Activated naive CD4-positive, alpha-beta T cell treated with anti-CD3 and anti-CD28 coated beads, Interleukin-2, amount 50 U/mL, for 72 hours (primary cell): ENCODE measurements around the gene TTC36. TPM values are rescaled to one million over a fixed set of nuclear protein-coding genes. Genes with fewer than 3 reads are reported as not detected.

Source experiments
- ATAC-seq, 2 donors: fragments of 150-1000 bp; cut with Tn5 transposase; 2 replicates each; pipeline ENCODE4 v1.10.0; 2021; ENCODE audit warnings: mild to moderate bottlenecking in 2 of 2, moderate library complexity in 2 of 2
- DNase-seq, 2 donors: peaks; one replicate each; pipeline ENCODE4 v3.0.0; 2021 to 2022; ENCODE audit warnings: low spot score in 2 of 2
- H3K27ac Mint-ChIP-seq, 2 donors: one replicate each; pipeline ENCODE4 v1.8.0; 2022; ENCODE audit warnings: mild to moderate bottlenecking in 2 of 2, mixed read lengths in 2 of 2
- H3K36me3 Mint-ChIP-seq, 2 donors: one replicate each; pipeline ENCODE4 v1.8.0; 2022; ENCODE audit warnings: mixed read lengths in 2 of 2
- H3K9me3 Mint-ChIP-seq, 2 donors: one replicate each; pipeline ENCODE4 v1.8.0; 2022; ENCODE audit warnings: mixed read lengths in 2 of 2
- total RNA-seq, 2 donors: library from RNA; stranded (reverse); gene quantifications; one replicate each; pipeline ENCODE4 v1.2.3, GENCODE V29; 2022

The TTC36 gene
- total RNA-seq, 2 donors from 2014 or later = 0.52 to 0.93 TPM

DNA sequence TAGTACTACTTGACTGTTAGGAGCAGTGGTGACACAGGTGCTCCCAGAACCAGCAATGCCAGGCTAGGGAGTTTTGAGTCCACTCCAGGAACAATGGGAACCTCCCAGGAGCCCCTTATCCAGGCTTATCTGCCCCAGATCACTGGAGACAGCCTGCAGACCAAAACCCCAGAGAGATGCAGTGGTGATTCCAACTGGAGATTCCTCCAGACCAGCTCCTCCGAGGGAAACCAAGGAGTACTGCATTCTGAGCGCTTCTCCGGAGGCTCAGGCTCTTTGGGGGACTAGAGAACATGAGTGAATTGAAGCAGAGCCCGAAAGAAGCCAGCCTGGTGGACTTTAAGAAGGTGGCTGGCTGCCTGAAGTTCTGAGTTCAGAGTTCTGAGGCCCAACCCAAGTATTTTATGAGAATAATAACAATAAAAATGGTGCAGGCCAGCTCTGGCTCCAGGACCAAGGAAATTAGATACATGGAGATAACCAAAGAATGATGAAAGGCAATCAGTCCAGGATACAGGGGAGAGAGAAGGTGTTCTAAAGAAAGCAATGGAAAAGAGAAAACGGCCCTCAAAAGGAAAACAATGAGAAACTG is 2.4 kb downstream of the TTC36 start:
- H3K9me3 Mint-ChIP-seq = no peaks in the 10 kb centered on the region
- peaks cover 0 to 7% of the 10 kb centered on the region in 2 donors for H3K36me3 Mint-ChIP-seq
- ATAC-seq (no peak), DNase-seq (no peak)
- H3K27ac Mint-ChIP-seq = peak overlapping the region; percentile 32 to 64

DNA sequence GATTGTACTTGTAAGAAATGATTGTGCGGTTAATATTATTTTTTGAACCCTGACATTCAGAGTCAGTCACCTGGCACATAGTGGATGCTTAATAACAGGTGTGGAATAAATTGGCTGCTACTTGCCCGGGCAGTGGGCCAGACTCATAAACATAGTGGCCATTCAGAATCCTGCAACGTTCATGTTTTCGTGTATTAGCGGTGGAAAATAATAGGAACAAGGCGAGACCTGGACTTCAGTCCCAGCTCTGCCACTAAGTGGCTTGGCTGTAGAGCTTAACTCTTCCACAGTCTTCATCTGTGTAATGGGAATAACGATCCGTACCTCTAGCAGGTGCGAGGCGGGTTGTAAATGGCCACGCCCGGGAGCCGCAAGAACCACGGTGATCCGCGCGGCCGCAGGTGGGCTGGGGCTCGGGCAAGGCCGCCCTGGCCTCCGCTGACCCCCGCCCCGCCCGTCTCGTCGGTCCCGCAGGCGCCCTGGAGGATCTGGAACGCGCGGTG is 3.0 kb downstream of the TTC36 start:
- Mint-ChIP-seq H3K9me3 (no peaks in the 10 kb centered on the region), H3K36me3 (peaks cover 0 to 7% of the 10 kb centered on the region in 2 donors), H3K27ac (peak overlapping the region; percentile 32 to 64)
- ATAC-seq (no peak), DNase-seq (no peak)

DNA sequence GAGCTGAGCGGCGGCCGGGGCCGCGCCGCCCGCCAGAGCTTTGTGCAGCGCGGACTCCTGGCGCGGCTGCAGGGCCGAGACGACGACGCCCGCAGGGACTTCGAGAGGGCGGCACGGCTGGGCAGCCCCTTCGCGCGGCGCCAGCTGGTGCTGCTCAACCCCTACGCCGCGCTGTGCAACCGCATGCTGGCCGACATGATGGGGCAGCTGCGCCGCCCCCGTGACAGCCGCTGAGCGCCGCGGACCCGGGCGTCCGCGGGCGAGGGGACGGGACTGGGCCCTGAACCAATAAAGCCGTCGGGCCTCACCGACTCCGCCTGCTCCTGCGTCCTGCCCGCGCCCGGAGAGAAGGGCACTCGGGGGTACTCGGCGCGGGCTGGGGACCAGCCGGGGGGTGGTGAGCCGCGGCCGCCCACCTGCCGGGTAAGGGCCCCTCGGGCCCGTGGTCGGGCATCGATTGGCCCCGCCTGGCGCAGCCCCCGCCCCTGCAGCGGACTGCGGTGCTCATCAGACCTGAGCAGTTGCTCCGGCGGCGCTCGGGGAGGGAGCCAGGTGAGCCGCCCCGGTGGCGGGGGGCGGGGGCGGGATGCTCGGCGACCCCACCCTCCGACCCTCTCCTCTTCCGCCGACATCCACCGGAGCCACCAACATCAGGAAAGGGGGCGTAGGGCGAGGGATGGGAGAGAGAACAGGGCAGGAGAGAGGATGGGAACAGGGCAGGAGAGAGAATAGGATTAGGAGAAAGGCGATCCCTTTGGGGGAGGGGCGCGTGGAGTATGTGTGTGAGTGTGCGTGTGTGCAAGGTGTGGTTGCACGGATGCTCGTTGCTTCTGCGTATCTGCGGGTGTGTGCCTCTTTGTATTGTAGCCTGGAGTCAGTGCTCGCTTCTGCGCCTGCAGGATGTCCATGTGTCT is 3.7 kb downstream of the TTC36 start, which contains the start of gene TMEM25:
Gene TMEM25, plus strand, starts transcription at position 510 of the 914 bp plus-strand sequence. CDS start 610 bp downstream, outside the sequence.
- H3K9me3 Mint-ChIP-seq = no peaks in the 10 kb centered on the region
- ATAC-seq (peak; percentile 82 to 89), DNase-seq (peak; percentile 75 to 82)
- H3K27ac Mint-ChIP-seq = peak within 1 kb of the TSS; percentile 64 to 92
- H3K36me3 Mint-ChIP-seq = peaks cover 0 to 7% of the 10 kb centered on the region in 2 donors

DNA sequence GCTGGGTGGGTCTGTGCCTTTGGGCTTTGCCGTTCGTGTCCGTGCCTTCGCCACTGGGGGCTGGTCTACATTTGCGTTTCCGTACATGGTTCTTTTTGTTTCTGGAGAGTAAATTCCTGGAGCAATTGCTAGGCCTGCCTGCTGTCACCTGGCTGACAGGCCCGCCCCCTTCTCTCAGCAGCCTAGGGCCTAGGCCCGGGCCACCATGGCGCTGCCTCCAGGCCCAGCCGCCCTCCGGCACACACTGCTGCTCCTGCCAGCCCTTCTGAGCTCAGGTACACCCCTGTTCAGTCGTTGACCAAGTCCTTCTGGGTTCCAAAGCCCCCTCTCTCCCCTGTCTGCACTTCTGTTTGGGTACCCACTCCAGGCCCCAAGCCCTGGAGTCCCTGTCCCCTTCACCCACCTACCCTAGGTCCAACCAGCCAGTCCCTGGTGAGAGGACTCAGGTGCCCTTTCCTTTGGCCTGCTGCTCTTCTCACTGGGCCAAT is 4.4 kb downstream of the TTC36 start:
- Mint-ChIP-seq H3K9me3 (no peaks in the 10 kb centered on the region), H3K36me3 (peaks cover 0 to 7% of the 10 kb centered on the region in 2 donors), H3K27ac (peak overlapping the region; percentile 18 to 92)
- peak; percentile 17 to 27 for ATAC-seq
- DNase-seq = peak in 1 of 2 donors; percentile 30

DNA sequence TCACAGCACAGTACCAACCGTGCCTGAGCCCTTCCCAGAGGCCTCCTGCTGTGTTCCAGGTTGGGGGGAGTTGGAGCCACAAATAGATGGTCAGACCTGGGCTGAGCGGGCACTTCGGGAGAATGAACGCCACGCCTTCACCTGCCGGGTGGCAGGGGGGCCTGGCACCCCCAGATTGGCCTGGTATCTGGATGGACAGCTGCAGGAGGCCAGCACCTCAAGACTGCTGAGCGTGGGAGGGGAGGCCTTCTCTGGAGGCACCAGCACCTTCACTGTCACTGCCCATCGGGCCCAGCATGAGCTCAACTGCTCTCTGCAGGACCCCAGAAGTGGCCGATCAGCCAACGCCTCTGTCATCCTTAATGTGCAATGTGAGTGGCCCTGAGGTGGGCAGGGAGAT is 4.8 kb downstream of the TTC36 start:
- peak overlapping the region; percentile 18 to 50 for H3K27ac Mint-ChIP-seq
- ATAC-seq = no peak
- DNase-seq = no peak
- no peaks in the 10 kb centered on the region for H3K9me3 Mint-ChIP-seq
- H3K36me3 Mint-ChIP-seq = peaks cover 0 to 7% of the 10 kb centered on the region in 2 donors

DNA sequence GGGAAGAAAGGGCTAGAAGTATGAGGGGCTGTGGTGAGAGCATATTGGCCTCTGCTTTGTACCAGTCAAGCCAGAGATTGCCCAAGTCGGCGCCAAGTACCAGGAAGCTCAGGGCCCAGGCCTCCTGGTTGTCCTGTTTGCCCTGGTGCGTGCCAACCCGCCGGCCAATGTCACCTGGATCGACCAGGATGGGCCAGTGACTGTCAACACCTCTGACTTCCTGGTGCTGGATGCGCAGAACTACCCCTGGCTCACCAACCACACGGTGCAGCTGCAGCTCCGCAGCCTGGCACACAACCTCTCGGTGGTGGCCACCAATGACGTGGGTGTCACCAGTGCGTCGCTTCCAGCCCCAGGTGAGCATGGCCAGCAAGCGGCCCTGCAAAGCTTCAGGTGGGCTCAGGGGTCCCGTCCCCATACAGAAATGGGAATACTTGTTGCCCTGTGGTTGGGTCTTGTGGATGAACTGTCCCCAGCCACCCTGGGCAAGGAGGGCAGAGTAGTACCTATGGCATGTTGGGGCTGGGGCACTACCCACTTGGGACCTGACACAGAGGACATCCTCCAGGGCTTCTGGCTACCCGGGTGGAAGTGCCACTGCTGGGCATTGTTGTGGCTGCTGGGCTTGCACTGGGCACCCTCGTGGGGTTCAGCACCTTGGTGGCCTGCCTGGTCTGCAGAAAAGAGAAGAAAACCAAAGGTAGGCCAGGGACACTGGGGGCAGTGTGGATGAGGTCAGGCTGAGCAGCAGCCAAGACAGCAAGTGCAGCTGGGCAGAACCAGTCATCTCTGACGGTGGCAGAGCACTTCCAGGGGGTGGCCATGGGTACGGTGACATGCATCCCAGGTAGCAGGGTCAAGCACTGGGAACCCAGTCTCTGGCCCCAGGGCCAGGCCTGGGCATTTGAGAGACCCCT is 5.8 kb downstream of the TTC36 start:
- no peak for DNase-seq
- no peak for ATAC-seq
- Mint-ChIP-seq H3K27ac (no peak overlapping the region), H3K9me3 (no peaks in the 10 kb centered on the region), H3K36me3 (peaks cover 0 to 7% of the 10 kb centered on the region in 2 donors)

DNA sequence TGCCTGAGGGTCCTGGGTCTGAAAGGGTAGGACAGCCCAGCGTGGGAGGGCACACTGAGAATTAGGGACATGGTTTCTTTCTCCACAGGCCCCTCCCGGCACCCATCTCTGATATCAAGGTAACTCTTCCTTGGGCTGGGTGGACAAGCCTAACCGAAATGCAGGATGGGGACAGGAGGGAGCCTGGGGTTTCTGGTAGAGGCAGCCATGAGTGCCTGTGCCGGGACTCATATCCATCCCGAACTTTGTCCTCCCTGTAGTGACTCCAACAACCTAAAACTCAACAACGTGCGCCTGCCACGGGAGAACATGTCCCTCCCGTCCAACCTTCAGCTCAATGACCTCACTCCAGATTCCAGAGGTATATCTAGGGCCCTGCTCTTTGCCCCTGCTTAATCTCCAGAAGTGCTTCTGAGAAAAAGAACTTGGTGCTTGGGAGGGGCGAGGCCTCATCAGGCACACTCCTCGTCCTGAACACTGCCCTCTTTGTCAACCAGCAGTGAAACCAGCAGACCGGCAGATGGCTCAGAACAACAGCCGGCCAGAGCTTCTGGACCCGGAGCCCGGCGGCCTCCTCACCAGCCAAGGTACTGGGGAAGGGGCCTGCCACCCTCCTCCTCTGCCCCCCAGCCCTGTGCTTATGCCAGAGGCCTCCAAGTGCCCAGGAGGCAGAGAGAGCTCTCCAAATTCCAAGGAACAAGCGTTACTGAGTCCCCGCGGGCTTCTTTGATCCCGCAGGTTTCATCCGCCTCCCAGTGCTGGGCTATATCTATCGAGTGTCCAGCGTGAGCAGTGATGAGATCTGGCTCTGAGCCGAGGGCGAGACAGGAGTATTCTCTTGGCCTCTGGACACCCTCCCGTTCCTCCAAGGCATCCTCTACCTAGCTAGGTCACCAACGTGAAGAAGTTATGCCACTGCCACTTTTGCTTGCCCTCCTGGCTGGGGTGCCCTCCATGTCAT is 6.8 kb downstream of the TTC36 start:
- ATAC-seq (no peak), DNase-seq (no peak)
- Mint-ChIP-seq H3K27ac (peak overlapping the region in 1 of 2 donors; percentile 44), H3K36me3 (peaks cover 0 to 7% of the 10 kb centered on the region in 2 donors), H3K9me3 (no peaks in the 10 kb centered on the region)

DNA sequence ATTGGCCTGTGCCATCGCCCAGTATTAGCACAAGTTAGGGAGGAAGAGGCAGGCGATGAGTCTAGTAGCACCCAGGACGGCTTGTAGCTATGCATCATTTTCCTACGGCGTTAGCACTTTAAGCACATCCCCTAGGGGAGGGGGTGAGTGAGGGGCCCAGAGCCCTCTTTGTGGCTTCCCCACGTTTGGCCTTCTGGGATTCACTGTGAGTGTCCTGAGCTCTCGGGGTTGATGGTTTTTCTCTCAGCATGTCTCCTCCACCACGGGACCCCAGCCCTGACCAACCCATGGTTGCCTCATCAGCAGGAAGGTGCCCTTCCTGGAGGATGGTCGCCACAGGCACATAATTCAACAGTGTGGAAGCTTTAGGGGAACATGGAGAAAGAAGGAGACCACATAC is 8.0 kb downstream of the TTC36 start:
- Mint-ChIP-seq H3K36me3 (no peaks in the 10 kb centered on the region), H3K9me3 (no peaks in the 10 kb centered on the region), H3K27ac (peak overlapping the region in 1 of 2 donors; percentile 19)
- DNase-seq (no peak), ATAC-seq (no peak)

DNA sequence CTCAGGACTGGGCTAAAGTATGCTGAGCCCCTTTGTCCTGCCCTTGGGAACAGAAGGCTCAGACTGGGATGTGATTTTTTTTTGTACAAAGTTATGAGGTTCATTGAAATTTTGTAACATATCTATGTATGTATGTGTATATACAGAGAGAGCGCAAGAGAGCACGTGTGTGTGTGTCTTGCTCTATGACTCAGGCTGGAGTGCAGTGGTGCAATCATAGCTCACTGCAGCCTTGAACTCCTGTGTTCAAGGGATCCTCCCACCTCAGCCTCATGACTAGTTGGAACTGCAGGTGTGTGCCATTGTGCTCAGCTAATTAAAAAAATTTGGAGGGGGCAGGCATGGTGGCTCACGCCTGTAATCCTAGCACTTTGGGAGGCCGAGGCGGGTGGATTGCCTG is 9.5 kb downstream of the TTC36 start:
- no peak overlapping the region for H3K27ac Mint-ChIP-seq
- ATAC-seq = no peak
- H3K9me3 Mint-ChIP-seq = no peaks in the 10 kb centered on the region

DNA sequence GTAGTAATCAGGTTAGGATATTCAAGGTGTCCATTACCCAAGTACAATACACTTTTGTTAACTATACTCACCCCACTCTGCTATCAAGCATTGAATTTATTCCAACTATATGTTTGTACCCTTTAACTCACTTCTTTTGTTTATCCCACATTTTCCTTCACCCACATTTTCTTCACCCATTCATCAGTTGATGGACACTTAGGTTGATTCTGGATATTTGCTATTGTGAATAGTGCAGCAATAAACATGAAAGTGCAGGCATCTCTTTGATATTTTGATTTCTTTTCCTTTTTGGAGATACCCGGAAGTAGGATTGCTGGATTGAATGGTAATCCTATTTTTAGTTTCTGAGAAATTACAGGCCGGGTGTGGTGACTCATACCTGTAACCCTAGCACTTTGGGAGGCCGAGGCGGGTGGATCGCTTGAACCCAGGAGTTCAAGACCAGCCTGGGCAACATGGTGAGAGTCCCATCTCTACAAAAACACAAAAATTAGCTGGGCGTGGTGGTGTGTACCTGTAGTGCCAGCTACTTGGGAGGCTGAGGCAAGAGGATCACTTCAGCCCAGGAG is 10.2 kb downstream of the TTC36 start:
- H3K9me3 Mint-ChIP-seq = no peaks in the 10 kb centered on the region
- ATAC-seq = no peak
- no peak for DNase-seq
- H3K36me3 Mint-ChIP-seq = no peaks in the 10 kb centered on the region
- no peak overlapping the region for H3K27ac Mint-ChIP-seq

More for the DNA sequence above, 9.5 kb downstream of the TTC36 start:
- DNase-seq = no peak
- no peaks in the 10 kb centered on the region for H3K36me3 Mint-ChIP-seq

DNA sequence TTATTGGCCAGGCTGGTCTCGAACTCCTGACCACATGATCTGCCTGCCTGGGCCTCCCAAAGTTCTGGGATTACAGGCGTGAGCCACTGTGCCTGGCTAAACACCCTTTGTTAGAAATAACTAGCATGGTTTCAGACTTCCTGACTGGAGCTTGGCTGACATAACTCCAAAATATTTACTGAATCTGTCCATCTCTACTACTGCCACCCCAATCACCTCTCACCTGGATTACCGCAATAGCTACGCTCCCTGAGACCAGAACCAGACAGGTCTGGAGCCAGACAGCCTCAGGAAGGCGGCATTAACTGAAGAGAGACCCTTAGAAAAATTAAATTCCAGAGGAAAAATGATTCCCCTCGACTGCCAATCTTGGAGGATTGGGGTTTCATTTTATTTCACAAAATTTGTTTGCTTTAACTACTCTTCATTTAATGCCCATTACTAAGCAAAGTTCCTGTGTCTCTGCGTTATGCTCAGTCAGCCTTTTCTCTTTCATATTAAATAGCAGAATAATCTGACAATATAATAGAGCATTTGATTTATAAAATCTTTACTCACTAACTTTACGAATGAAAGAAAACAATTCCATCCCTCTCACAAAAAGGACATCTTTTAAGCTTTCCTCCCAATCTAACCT is 16.9 kb downstream of the TTC36 start:
- Mint-ChIP-seq H3K27ac (no peak overlapping the region), H3K36me3 (no peaks in the 10 kb centered on the region), H3K9me3 (no peaks in the 10 kb centered on the region)
- no peak for ATAC-seq
- DNase-seq = no peak

DNA sequence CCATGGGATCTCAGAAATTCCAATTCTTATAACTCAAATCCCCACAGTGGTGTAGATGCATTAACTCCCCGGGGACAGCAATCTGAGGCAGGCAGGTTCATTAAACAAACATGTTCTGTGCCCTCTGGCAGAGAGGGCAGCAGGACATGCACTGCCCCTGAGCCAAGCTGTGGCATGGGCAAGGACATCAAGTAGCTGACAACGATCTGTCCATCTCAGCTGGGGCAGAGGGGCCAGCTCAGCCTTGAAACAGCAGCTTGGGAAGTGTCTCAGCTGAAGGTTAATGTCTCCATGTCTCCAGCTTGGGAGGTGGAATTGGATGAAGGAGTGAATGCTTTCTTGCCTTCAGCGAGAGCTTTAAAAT is 17.4 kb downstream of the TTC36 start:
- H3K27ac Mint-ChIP-seq = peak overlapping the region in 1 of 2 donors; percentile 56
- no peaks in the 10 kb centered on the region for H3K36me3 Mint-ChIP-seq
- ATAC-seq (no peak), DNase-seq (no peak)
- no peaks in the 10 kb centered on the region for H3K9me3 Mint-ChIP-seq

DNA sequence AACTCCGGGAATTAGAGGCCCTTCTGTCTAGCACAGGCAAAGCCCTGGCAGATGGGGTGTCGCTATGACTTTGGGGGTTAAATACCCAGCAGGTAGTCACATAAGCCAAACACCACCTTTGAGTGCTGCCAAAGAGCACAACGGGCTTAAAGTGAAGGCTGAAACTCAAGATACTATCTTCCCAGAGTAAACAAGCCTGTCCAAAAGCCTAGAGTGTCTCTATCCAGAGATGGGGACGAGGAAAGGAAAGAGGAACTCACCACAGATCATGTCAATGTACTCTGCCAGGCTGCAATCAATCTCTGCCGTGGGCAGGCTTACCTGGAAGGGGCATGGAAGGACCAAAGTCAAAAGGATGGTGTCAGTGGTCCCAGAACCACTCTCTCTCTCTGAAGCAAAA is 18.3 kb downstream of the TTC36 start:
- DNase-seq = no peak
- no peak for ATAC-seq
- peak overlapping the region in 1 of 2 donors; percentile 1 for H3K27ac Mint-ChIP-seq
- H3K36me3 Mint-ChIP-seq = no peaks in the 10 kb centered on the region
- no peaks in the 10 kb centered on the region for H3K9me3 Mint-ChIP-seq

DNA sequence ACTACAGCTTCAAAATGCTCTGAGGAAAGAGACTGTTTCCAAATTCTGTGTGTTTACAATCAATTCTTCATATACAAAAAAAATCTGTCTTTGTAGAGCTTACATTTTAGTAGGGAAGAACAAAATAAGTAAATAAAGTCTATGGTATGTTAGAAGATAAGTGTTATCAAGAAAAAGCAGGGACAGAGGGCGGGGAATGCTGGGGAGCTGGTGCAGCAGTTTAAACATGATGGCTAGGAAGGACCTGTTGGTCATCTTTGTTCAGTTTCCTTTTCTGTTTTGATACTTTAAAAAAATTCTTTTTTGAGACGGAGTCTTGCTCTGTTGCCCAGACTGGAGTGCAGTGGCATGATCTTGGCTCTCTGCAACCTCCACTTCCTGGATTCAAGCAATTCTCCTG is 19.9 kb downstream of the TTC36 start:
- DNase-seq = no peak
- Mint-ChIP-seq H3K27ac (peak overlapping the region in 1 of 2 donors; percentile 9), H3K36me3 (no peaks in the 10 kb centered on the region), H3K9me3 (no peaks in the 10 kb centered on the region)
- ATAC-seq = no peak

DNA sequence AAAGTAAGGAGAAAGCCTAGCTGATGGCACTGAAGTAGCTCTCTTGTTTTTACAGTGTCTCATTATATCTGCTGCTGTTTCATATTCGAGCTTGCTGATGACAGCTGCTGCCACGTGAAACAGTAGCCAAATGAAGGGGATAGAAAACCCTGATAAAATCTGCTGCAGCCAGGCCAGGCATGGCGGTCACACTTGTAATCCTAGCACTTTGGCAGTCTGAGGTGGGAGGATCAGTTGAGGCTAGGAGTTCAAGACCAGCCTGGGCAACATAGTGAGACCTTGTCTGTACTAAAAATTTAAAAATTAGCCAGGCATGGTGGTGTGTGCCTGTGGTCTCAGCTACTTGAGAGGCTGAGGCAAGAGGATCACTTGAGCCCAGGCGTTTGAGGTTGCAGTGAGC is 25.1 kb downstream of the TTC36 start:
- DNase-seq (no peak), ATAC-seq (no peak)
- Mint-ChIP-seq H3K9me3 (no peaks in the 10 kb centered on the region), H3K27ac (peak overlapping the region in 1 of 2 donors; percentile 50), H3K36me3 (peaks cover 0 to 6% of the 10 kb centered on the region in 2 donors)
